Measurements from ENCODE around the gene CAMK1D. TPM values are rescaled to one million over a fixed set of nuclear protein-coding genes. Genes with fewer than 3 reads are reported as not detected.

The CAMK1D gene
- total RNA-seq, 2 experiments from 2014 or later: 19.0 to 25.6 TPM

GRCh38 chr10:12372846-12373245 lies 23.5 kb downstream of the CAMK1D start:
- Histone ChIP-seq H3K4me3 (ENCODE audit: low read depth, low read length, poor library complexity, severe bottlenecking) (no peak overlapping the region), H2AFZ (ENCODE audit: low read length) (no peak overlapping the region), H3K4me1 (ENCODE audit: insufficient read depth, low read length, poor library complexity, severe bottlenecking) (no peaks in the 10 kb centered on the region), H3K79me2 (ENCODE audit: insufficient read depth, low read depth, low read length) (peaks cover 17% of the 10 kb centered on the region; the same call in 1 of the 2 replicates), H3K36me3 (ENCODE audit: insufficient read depth, low read length) (peaks cover 3% of the 10 kb centered on the region; the same call in 1 of the 2 replicates), H4K20me1 (ENCODE audit: insufficient read depth, low read length) (no peaks in the 10 kb centered on the region), H3K27ac (ENCODE audit: low read depth, low read length, poor library complexity, severe bottlenecking) (no peak overlapping the region), H3K9me2 (ENCODE audit: insufficient read depth, low read length) (no peaks in the 10 kb centered on the region), H3K4me2 (ENCODE audit: low read length) (no peak overlapping the region), H3K9me3 (ENCODE audit: low read length) (no peaks in the 10 kb centered on the region)
- BruUV-seq (replicated peaks): no TSS peak
- CTCF ChIA-PET (ENCODE audit: unreplicated experiment): no interaction called here
- no peak for DNase-seq (ENCODE audit: low spot score)
- POLR2A ChIA-PET: interaction anchor here (0.6 kb wide), 1 partner anchor 18 kb away, joined by 3 read pairs; no protein-coding TSS in a partner anchor
- intact Hi-C loops (cut with micrococcal nuclease; ENCODE audit: unreplicated experiment): no loop called here
- TF ChIP-seq EZH2phosphoT487 (IDR thresholded peaks at IDR 0.05; ENCODE audit: borderline replicate concordance, low read depth, low read length): no peak
- no peak for TF ChIP-seq CTCF (conservative IDR thresholded peaks at IDR 0.05; ENCODE audit: low read length)

GRCh38 chr10:12375076-12375504 lies 25.7 kb downstream of the CAMK1D start:
- intact Hi-C loops (cut with micrococcal nuclease; ENCODE audit: unreplicated experiment): no loop called here
- Histone ChIP-seq H3K36me3 (ENCODE audit: insufficient read depth, low read length) (peaks cover 3% of the 10 kb centered on the region; the same call in 1 of the 2 replicates), H3K4me3 (ENCODE audit: low read depth, low read length, poor library complexity, severe bottlenecking) (no peak overlapping the region), H3K4me1 (ENCODE audit: insufficient read depth, low read length, poor library complexity, severe bottlenecking) (no peaks in the 10 kb centered on the region), H3K27ac (ENCODE audit: low read depth, low read length, poor library complexity, severe bottlenecking) (no peak overlapping the region), H3K9me2 (ENCODE audit: insufficient read depth, low read length) (no peaks in the 10 kb centered on the region), H3K79me2 (ENCODE audit: insufficient read depth, low read depth, low read length) (peaks cover 16% of the 10 kb centered on the region; the same call in 1 of the 2 replicates), H2AFZ (ENCODE audit: low read length) (no peak overlapping the region), H3K9me3 (ENCODE audit: low read length) (no peaks in the 10 kb centered on the region), H3K4me2 (ENCODE audit: low read length) (no peak overlapping the region), H4K20me1 (ENCODE audit: insufficient read depth, low read length) (no peaks in the 10 kb centered on the region)
- ChIA-PET CTCF (ENCODE audit: unreplicated experiment) (no interaction called here), POLR2A (no interaction called here)
- no peak for DNase-seq (ENCODE audit: low spot score)
- no TSS peak for BruUV-seq (replicated peaks)
- TF ChIP-seq CTCF (conservative IDR thresholded peaks at IDR 0.05; ENCODE audit: low read length): no peak

GRCh38 chr10:12376211-12376610 lies 26.9 kb downstream of the CAMK1D start:
- Histone ChIP-seq H4K20me1 (ENCODE audit: insufficient read depth, low read length) (no peaks in the 10 kb centered on the region), H2AFZ (ENCODE audit: low read length) (no peak overlapping the region), H3K9me3 (ENCODE audit: low read length) (no peaks in the 10 kb centered on the region), H3K4me3 (ENCODE audit: low read depth, low read length, poor library complexity, severe bottlenecking) (no peak overlapping the region), H3K9me2 (ENCODE audit: insufficient read depth, low read length) (no peaks in the 10 kb centered on the region), H3K4me1 (ENCODE audit: insufficient read depth, low read length, poor library complexity, severe bottlenecking) (no peaks in the 10 kb centered on the region), H3K4me2 (ENCODE audit: low read length) (no peak overlapping the region), H3K27ac (ENCODE audit: low read depth, low read length, poor library complexity, severe bottlenecking) (no peak overlapping the region), H3K36me3 (ENCODE audit: insufficient read depth, low read length) (peaks cover 3% of the 10 kb centered on the region; the same call in 1 of the 2 replicates), H3K79me2 (ENCODE audit: insufficient read depth, low read depth, low read length) (peaks cover 13% of the 10 kb centered on the region; the same call in 1 of the 2 replicates)
- no peak for DNase-seq (ENCODE audit: low spot score)
- no peak for TF ChIP-seq CTCF (conservative IDR thresholded peaks at IDR 0.05; ENCODE audit: low read length)
- TF ChIP-seq EZH2phosphoT487 (IDR thresholded peaks at IDR 0.05; ENCODE audit: borderline replicate concordance, low read depth, low read length): no peak
- ChIA-PET POLR2A (interaction anchor here (0.6 kb wide), 1 partner anchor 1087 kb away, joined by 3 read pairs; no protein-coding TSS in a partner anchor), CTCF (ENCODE audit: unreplicated experiment) (no interaction called here)
- intact Hi-C loops (cut with micrococcal nuclease; ENCODE audit: unreplicated experiment): no loop called here
- BruUV-seq (replicated peaks): no TSS peak

Measured in OCI-LY7 (cell line).